Mesenchymal stem cell (in vitro differentiated cells and primary cell): ENCODE measurements around the gene EPSTI1.

ENCODE experiments used
- DNase-seq: peaks from one replicate; pipeline ENCODE4 v3.0.0-alpha.2; 2013
- H2AFZ ChIP-seq: one replicate; pipeline ENCODE4 v1.6.1; 2013; ENCODE audit warnings: low read depth, mild to moderate bottlenecking, control low read depth, inconsistent platforms, low read length, moderate library complexity
- H2AK5ac ChIP-seq: 2 replicates; pipeline ENCODE4 v1.6.1; 2013; ENCODE audit warnings: low read length, moderate library complexity, mild to moderate bottlenecking, inconsistent platforms; ENCODE audit not compliant: severe bottlenecking
- H2BK120ac ChIP-seq: one replicate; pipeline ENCODE4 v1.6.1; 2013; ENCODE audit warnings: low read depth, mild to moderate bottlenecking, inconsistent platforms, low read length, moderate library complexity
- H2BK12ac ChIP-seq, 2 experiments: one replicate each; pipeline ENCODE4 v1.6.1; 2013; ENCODE audit warnings: inconsistent platforms in 2 of 2, low read length in 2 of 2, mild to moderate bottlenecking in 2 of 2, moderate library complexity in 2 of 2, control low read depth in 1 of 2
- H2BK15ac ChIP-seq: one replicate; pipeline ENCODE4 v1.6.1; 2013; ENCODE audit warnings: mild to moderate bottlenecking, low read depth, inconsistent platforms; ENCODE audit not compliant: poor library complexity, severe bottlenecking
- H2BK5ac ChIP-seq: 2 replicates; pipeline ENCODE4 v1.6.1; 2013; ENCODE audit warnings: low read depth, mild to moderate bottlenecking, low read length, control low read depth, inconsistent platforms; ENCODE audit not compliant: poor library complexity, severe bottlenecking
- H3K14ac ChIP-seq, 2 experiments: one replicate each; pipeline ENCODE4 v1.6.1; 2013; ENCODE audit warnings: inconsistent platforms in 2 of 2, low read length in 2 of 2, control low read depth in 1 of 2, mild to moderate bottlenecking in 1 of 2, moderate library complexity in 1 of 2
- H3K18ac ChIP-seq, 2 experiments: one replicate each; pipeline ENCODE4 v1.6.1; 2013; ENCODE audit warnings: inconsistent platforms in 2 of 2, low read length in 2 of 2, control low read depth in 1 of 2, low read depth in 1 of 2, mild to moderate bottlenecking in 1 of 2
- H3K23ac ChIP-seq, 2 experiments: one replicate each; pipeline ENCODE4 v1.6.1; 2013; ENCODE audit warnings: inconsistent platforms in 2 of 2, low read length in 2 of 2, mild to moderate bottlenecking in 2 of 2, moderate library complexity in 2 of 2, control low read depth in 1 of 2
- H3K27ac ChIP-seq: 2 replicates; pipeline ENCODE4 v1.5.1; 2013; ENCODE audit warnings: mild to moderate bottlenecking, moderate library complexity, low read length, control low read depth, inconsistent platforms; ENCODE audit not compliant: poor library complexity, severe bottlenecking
- H3K27me3 ChIP-seq, 2 experiments: 2 replicates each; pipeline versions ENCODE4 v1.6.1 to v1.7.0; 2013; ENCODE audit warnings: low read length in 2 of 2, mild to moderate bottlenecking in 2 of 2, moderate library complexity in 2 of 2, control low read depth in 1 of 2, inconsistent platforms in 1 of 2; ENCODE audit not compliant: control insufficient read depth in 1 of 2, insufficient read depth in 1 of 2
- H3K36me3 ChIP-seq, 2 experiments: 2 replicates each; pipeline versions ENCODE4 v1.6.1 to v1.7.0; 2013; ENCODE audit warnings: low read length in 2 of 2, control low read depth in 1 of 2, inconsistent platforms in 1 of 2, low read depth in 1 of 2, mild to moderate bottlenecking in 1 of 2; ENCODE audit not compliant: insufficient read depth in 2 of 2, control insufficient read depth in 1 of 2
- H3K4ac ChIP-seq, 2 experiments: one replicate each; pipeline ENCODE4 v1.6.1; 2013; ENCODE audit warnings: inconsistent platforms in 2 of 2, low read length in 2 of 2, mild to moderate bottlenecking in 2 of 2, moderate library complexity in 2 of 2, control low read depth in 1 of 2, low read depth in 1 of 2
- H3K4me1 ChIP-seq: 2 replicates; pipeline ENCODE4 v1.6.1; 2013; ENCODE audit warnings: low read depth, low read length, control low read depth; ENCODE audit not compliant: control insufficient read depth, insufficient read depth
- H3K4me2 ChIP-seq: 2 replicates; pipeline ENCODE4 v1.6.1; 2013; ENCODE audit warnings: low read length, mild to moderate bottlenecking, inconsistent platforms; ENCODE audit not compliant: poor library complexity, severe bottlenecking
- H3K4me3 ChIP-seq, 2 experiments: 2 replicates each; pipeline versions ENCODE4 v1.5.1 to v1.7.0; 2013; ENCODE audit warnings: low read length in 2 of 2, mild to moderate bottlenecking in 2 of 2, control low read depth in 1 of 2, low read depth in 1 of 2; ENCODE audit not compliant: insufficient read depth in 1 of 2
- H3K79me1 ChIP-seq: replicated peaks from 2 replicates; pipeline ENCODE4 v1.6.1; 2013; ENCODE audit warnings: mild to moderate bottlenecking, control low read depth, low read length, inconsistent platforms; ENCODE audit not compliant: poor library complexity, severe bottlenecking
- H3K9ac ChIP-seq: 2 replicates; pipeline ENCODE4 v1.7.0; 2013; ENCODE audit warnings: mild to moderate bottlenecking, low read length, moderate library complexity
- H3K9me3 ChIP-seq: 2 replicates; pipeline ENCODE4 v1.7.0; 2013; ENCODE audit warnings: mild to moderate bottlenecking, low read length; ENCODE audit not compliant: control insufficient read depth
- H4K8ac ChIP-seq: one replicate; pipeline ENCODE4 v1.6.1; 2013; ENCODE audit warnings: inconsistent platforms, mild to moderate bottlenecking, low read length, moderate library complexity
- H4K91ac ChIP-seq: one replicate; pipeline ENCODE4 v1.6.1; 2013; ENCODE audit warnings: mild to moderate bottlenecking, low read length, inconsistent platforms
- WGBS: methylation state at CpG from one replicate; pipeline ENCODE4 v1.1.7; 2013; ENCODE audit warnings: mixed read lengths; 5-methylcytosine and 5-hydroxymethylcytosine counted together

EPSTI1 gene

DNA sequence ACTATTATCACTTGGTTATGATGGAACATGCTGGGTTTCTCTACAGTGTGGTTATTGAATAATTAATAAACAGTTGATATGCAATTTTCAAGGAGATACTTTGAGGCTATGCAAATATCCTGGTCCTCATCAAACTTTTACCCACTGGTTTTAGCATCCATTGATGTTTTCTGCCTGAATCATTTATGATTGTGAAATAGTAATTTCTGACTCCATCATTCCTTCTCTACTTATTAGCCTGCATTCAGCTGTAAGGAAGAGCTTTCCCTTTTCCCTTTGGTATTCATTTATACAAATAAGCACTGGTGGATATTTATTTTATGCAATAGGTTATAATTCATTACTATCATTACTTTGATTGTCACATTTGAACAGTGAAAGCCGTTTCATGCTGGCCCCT is 17.5 kb upstream of the EPSTI1 start:
- Histone ChIP-seq H2BK15ac (no peak overlapping the region), H3K14ac (no peak overlapping the region), H4K91ac (no peak overlapping the region), H2AFZ (no peak overlapping the region), H3K4me1 (peaks cover 3% of the 10 kb centered on the region), H3K27ac (no peak overlapping the region), H3K4ac (no peak overlapping the region), H2AK5ac (no peak overlapping the region), H3K4me3 (no peak overlapping the region), H3K27me3 (no peaks in the 10 kb centered on the region), H3K18ac (no peak overlapping the region), H3K9me3 (no peaks in the 10 kb centered on the region), H3K23ac (no peak overlapping the region), H2BK12ac (no peak overlapping the region), H3K4me2 (no peak overlapping the region), H3K79me1 (no peaks in the 10 kb centered on the region), H2BK120ac (no peak overlapping the region), H4K8ac (no peak overlapping the region), H3K36me3 (no peaks in the 10 kb centered on the region), H3K9ac (no peak overlapping the region), H2BK5ac (no peak overlapping the region)
- WGBS = no CpG with 5 or more reads among the region's 1 CpG
- no peak for DNase-seq

DNA sequence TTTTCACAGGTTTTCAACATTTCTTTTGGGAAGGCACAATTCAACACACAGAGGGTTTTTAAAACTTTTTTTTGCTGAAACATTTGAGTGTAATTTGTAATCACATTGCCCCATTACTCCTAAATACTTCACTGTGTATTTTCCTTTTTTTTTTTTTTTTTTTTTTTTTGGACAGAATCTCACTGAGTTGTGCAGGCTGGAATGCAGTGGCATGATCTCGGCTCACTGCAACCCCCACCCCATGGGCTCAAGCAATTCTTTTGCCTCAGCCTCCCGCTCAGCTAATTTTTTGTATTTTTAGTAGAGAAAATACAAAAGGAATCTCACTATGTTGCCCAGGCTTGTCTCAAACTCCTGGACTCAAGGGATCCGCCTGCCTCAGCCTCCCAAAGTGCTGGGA is 16.6 kb upstream of the EPSTI1 start:
- H4K8ac ChIP-seq = no peak overlapping the region
- no peak overlapping the region for H3K4me2 ChIP-seq
- H2BK15ac ChIP-seq = no peak overlapping the region
- no peak overlapping the region for H4K91ac ChIP-seq
- no peak overlapping the region for H2BK120ac ChIP-seq
- H3K4me3 ChIP-seq = no peak overlapping the region
- no peaks in the 10 kb centered on the region for H3K79me1 ChIP-seq
- H3K9me3 ChIP-seq = no peaks in the 10 kb centered on the region
- H2BK5ac ChIP-seq = no peak overlapping the region
- no peak overlapping the region for H2AK5ac ChIP-seq
- DNase-seq = no peak
- H3K9ac ChIP-seq = no peak overlapping the region
- no peak overlapping the region for H3K18ac ChIP-seq
- no peaks in the 10 kb centered on the region for H3K27me3 ChIP-seq
- no peak overlapping the region for H2BK12ac ChIP-seq
- no peak overlapping the region for H3K14ac ChIP-seq
- no peak overlapping the region for H3K23ac ChIP-seq
- H3K27ac ChIP-seq = no peak overlapping the region
- 89% methylated on average over 2 of the region's 3 CpGs for WGBS
- no peak overlapping the region for H3K4ac ChIP-seq
- H3K4me1 ChIP-seq = peaks cover 3% of the 10 kb centered on the region
- H3K36me3 ChIP-seq = no peaks in the 10 kb centered on the region
- no peak overlapping the region for H2AFZ ChIP-seq

DNA sequence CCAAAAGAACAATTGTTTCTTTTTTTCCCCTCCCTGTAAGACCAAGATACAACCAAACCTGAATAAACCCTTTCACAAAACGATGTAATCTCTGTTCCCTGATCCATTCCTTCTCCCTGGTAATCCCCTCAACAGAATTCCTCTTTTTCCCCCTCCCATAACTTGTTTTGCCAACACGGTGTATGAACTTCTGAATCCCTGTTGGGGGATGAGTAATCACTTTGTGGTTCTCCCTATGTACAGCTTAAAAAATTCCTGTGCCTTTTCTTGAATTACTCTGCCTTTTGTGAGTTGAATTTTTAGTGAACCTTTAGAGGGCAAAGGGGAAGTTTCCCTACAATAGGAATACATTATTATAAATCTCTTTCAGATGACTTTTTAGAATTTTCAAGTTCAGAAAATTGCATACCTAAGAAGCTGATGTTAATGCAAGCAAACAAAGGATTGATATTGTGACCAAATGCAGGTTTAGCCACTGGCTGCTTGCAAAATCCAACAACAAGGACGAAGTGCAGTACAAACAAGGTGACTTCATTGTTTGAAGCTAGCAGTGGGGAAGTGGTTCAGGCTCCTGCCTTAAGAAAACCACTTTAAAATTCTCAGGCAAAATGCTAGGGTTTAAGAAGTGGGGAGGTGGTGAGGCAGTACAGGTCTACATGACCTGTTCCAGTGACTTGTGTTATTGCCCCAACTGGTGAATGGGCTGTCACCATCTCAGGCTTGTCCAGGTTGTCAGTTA is 15.0 kb upstream of the EPSTI1 start:
- Histone ChIP-seq H2AK5ac (no peak overlapping the region), H3K27me3 (no peaks in the 10 kb centered on the region), H3K36me3 (no peaks in the 10 kb centered on the region), H3K4me1 (peaks cover 3% of the 10 kb centered on the region), H3K79me1 (no peaks in the 10 kb centered on the region), H4K91ac (no peak overlapping the region), H3K4me3 (no peak overlapping the region), H2BK15ac (no peak overlapping the region), H3K9me3 (no peaks in the 10 kb centered on the region), H2AFZ (no peak overlapping the region), H2BK12ac (no peak overlapping the region), H2BK5ac (no peak overlapping the region), H3K14ac (no peak overlapping the region), H3K9ac (no peak overlapping the region), H3K27ac (peak overlapping the region; percentile 26), H3K18ac (no peak overlapping the region), H3K4me2 (no peak overlapping the region), H2BK120ac (no peak overlapping the region), H4K8ac (no peak overlapping the region), H3K23ac (no peak overlapping the region), H3K4ac (no peak overlapping the region)
- DNase-seq = peak; percentile 43
- 37% methylated on average over 2 of the region's 3 CpGs for WGBS

DNA sequence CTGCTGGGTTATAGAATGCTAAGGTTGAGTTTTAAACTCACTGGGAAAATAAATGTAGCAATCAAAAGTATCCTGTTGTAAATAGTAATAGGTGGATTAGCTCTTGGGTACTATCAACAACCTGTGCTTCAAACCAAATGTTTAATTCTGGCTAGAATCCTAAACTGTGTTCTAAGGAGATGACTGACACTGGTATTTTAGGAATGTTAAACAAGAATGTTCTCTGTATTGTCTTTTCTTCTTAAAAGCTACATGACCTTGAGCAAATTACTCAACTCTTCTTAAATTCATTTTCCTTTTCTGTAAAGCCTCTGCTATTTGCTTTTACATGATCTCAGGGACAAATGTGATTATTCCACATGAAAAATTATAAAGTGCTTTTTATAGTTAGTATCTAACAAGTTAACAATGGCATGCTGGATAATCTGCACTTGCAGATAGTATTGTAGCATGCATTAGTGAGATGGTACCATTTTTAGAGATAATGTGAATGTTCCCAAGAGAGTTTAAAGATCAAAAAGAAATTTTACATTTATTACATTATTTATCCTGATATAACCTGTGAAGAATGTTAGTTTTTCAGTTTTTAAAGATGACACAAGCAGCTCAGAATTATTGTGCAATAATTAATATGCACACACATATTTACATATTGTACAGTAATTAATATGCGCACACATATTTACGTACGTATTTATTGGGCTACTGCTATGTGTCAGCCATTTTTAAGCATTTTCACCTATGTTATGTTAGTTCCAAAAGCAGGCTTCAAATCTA is 13.6 kb upstream of the EPSTI1 start:
- Histone ChIP-seq H2AK5ac (no peak overlapping the region), H3K36me3 (no peaks in the 10 kb centered on the region), H3K27ac (peak overlapping the region; percentile 65), H3K4ac (no peak overlapping the region), H3K14ac (no peak overlapping the region), H2BK120ac (no peak overlapping the region), H3K9me3 (no peaks in the 10 kb centered on the region), H3K9ac (no peak overlapping the region), H3K4me3 (no peak overlapping the region), H3K27me3 (no peaks in the 10 kb centered on the region), H2BK5ac (no peak overlapping the region), H3K23ac (no peak overlapping the region), H2BK15ac (no peak overlapping the region), H3K4me2 (no peak overlapping the region), H2BK12ac (no peak overlapping the region), H3K79me1 (no peaks in the 10 kb centered on the region), H4K8ac (no peak overlapping the region), H2AFZ (no peak overlapping the region), H3K4me1 (peaks cover 3% of the 10 kb centered on the region), H3K18ac (no peak overlapping the region), H4K91ac (no peak overlapping the region)
- DNase-seq = no peak
- 98% methylated on average over 3 of the region's 3 CpGs for WGBS
